ENCODE data around the gene GMDS. TPM values are rescaled to one million over a fixed set of nuclear protein-coding genes. Genes with fewer than 3 reads are reported as not detected.

GMDS gene
- total and polyA plus RNA-seq, 4 donors: 7.3 to 28.3 (median 16.1) TPM

- no peak for TF ChIP-seq CTCF (IDR thresholded peaks at IDR 0.05; ENCODE audit: control extremely low read depth, extremely low read depth)
- WGBS, 2 donors: 88 to 90% methylated on average over 17 of the region's 17 CpGs
- H3K4me1 ChIP-seq (ENCODE audit: control insufficient read depth in 5 of 5, insufficient read depth in 5 of 5, low read length in 5 of 5): peaks cover 0 to 14% (median 4%) of the 10 kb centered on the region in 5 donors
- no peaks in the 10 kb centered on the region for H3K36me3 ChIP-seq (ENCODE audit: control insufficient read depth in 4 of 4, insufficient read depth in 4 of 4, low read length in 4 of 4)
- H3K9me3 ChIP-seq (ENCODE audit: control insufficient read depth in 4 of 4, insufficient read depth in 3 of 4, low read length in 3 of 4): no peaks in the 10 kb centered on the region
- no peak overlapping the region for H3K4me3 ChIP-seq
- H3K9ac ChIP-seq (ENCODE audit: insufficient read depth in 1 of 2, low read length in 2 of 2): no peak overlapping the region
- H3K27me3 ChIP-seq (ENCODE audit: control insufficient read depth in 3 of 3, insufficient read depth in 3 of 3, low read length in 2 of 3): peaks cover 0 to 3% (median 0%) of the 10 kb centered on the region in 3 donors
- H3K27ac ChIP-seq (ENCODE audit: low read depth in 1 of 2, low read length in 1 of 2): no peak overlapping the region
- DNase-seq: peak in 2 of 3 donors; percentile 33 to 54
- ATAC-seq (ENCODE audit: insufficient read depth, low FRiP score): no peak
These were observed 442.7 kb downstream of the GMDS start for GRCh38 chr6:1802491-1803395.

- H3K9me3 ChIP-seq (ENCODE audit: control insufficient read depth in 4 of 4, insufficient read depth in 3 of 4, low read length in 3 of 4): no peaks in the 10 kb centered on the region
- 83 to 93% methylated on average over 7 of the region's 7 CpGs for WGBS, 2 donors
- peaks cover 0 to 2% (median 0%) of the 10 kb centered on the region in 3 donors for H3K27me3 ChIP-seq (ENCODE audit: control insufficient read depth in 3 of 3, insufficient read depth in 3 of 3, low read length in 2 of 3)
- ATAC-seq (ENCODE audit: insufficient read depth, low FRiP score) (no peak), DNase-seq (no peak)
- no peak overlapping the region for H3K4me3 ChIP-seq
- TF ChIP-seq CTCF (IDR thresholded peaks at IDR 0.05; ENCODE audit: control extremely low read depth, extremely low read depth): no peak
- H3K9ac ChIP-seq (ENCODE audit: insufficient read depth in 1 of 2, low read length in 2 of 2): no peak overlapping the region
- H3K36me3 ChIP-seq (ENCODE audit: control insufficient read depth in 4 of 4, insufficient read depth in 4 of 4, low read length in 4 of 4): no peaks in the 10 kb centered on the region
- peaks cover 0 to 14% (median 4%) of the 10 kb centered on the region in 5 donors for H3K4me1 ChIP-seq (ENCODE audit: control insufficient read depth in 5 of 5, insufficient read depth in 5 of 5, low read length in 5 of 5)
- no peak overlapping the region for H3K27ac ChIP-seq (ENCODE audit: low read depth in 1 of 2, low read length in 1 of 2)
These were observed 444.0 kb downstream of the GMDS start for GRCh38 chr6:1801401-1801800.

GRCh38 chr6:1800845-1801244 is 444.6 kb downstream of the GMDS start:
- Histone ChIP-seq H3K27ac (ENCODE audit: low read depth in 1 of 2, low read length in 1 of 2) (no peak overlapping the region), H3K4me1 (ENCODE audit: control insufficient read depth in 5 of 5, insufficient read depth in 5 of 5, low read length in 5 of 5) (peaks cover 0 to 14% (median 4%) of the 10 kb centered on the region in 5 donors), H3K36me3 (ENCODE audit: control insufficient read depth in 4 of 4, insufficient read depth in 4 of 4, low read length in 4 of 4) (no peaks in the 10 kb centered on the region), H3K27me3 (ENCODE audit: control insufficient read depth in 3 of 3, insufficient read depth in 3 of 3, low read length in 2 of 3) (no peaks in the 10 kb centered on the region), H3K9ac (ENCODE audit: insufficient read depth in 1 of 2, low read length in 2 of 2) (no peak overlapping the region), H3K9me3 (ENCODE audit: control insufficient read depth in 4 of 4, insufficient read depth in 3 of 4, low read length in 3 of 4) (no peaks in the 10 kb centered on the region), H3K4me3 (no peak overlapping the region)
- no peak for TF ChIP-seq CTCF (IDR thresholded peaks at IDR 0.05; ENCODE audit: control extremely low read depth, extremely low read depth)
- ATAC-seq (ENCODE audit: insufficient read depth, low FRiP score) (no peak), DNase-seq (no peak)
- WGBS, 2 donors: 83 to 91% methylated on average over 4 of the region's 4 CpGs

Measured in lung (tissue), 12 donors.